CD4-positive, alpha-beta T cell treated with Interleukin-15 for 4 hours (primary cell): ENCODE results near the gene ADAMTSL2.
"Not testable (repeated sequence)": the region's sequence is repeated elsewhere in the genome, so short reads cannot be mapped to it uniquely, and the experiment has no call there.

Source experiments
- DNase-seq: peaks from one replicate; pipeline ENCODE4 v3.0.0-alpha.2; 2020; ENCODE audit warnings: low spot score

The ADAMTSL2 gene

GRCh38 chr9:133558191-133559126, 24.0 kb downstream of the ADAMTSL2 start:
- DNase-seq, result no peak

- no peak for DNase-seq
Observed at GRCh38 chr9:133560311-133560710, 25.8 kb downstream of the ADAMTSL2 start.

- no peak for DNase-seq
Observed at GRCh38 chr9:133560944-133561343, 26.4 kb downstream of the ADAMTSL2 start.

- DNase-seq, result no peak
Observed at GRCh38 chr9:133561976-133562554, 27.6 kb downstream of the ADAMTSL2 start.

GRCh38 chr9:133562611-133563290, 28.2 kb downstream of the ADAMTSL2 start:
- DNase-seq, result no peak

GRCh38 chr9:133563291-133563796, 28.8 kb downstream of the ADAMTSL2 start:
- no peak for DNase-seq

GRCh38 chr9:133563814-133564213, 29.3 kb downstream of the ADAMTSL2 start:
- DNase-seq, result not testable (repeated sequence)

- DNase-seq, result no peak
Observed at GRCh38 chr9:133564451-133565116, 30.1 kb downstream of the ADAMTSL2 start.

GRCh38 chr9:133566382-133566781, 31.9 kb downstream of the ADAMTSL2 start:
- DNase-seq, result no peak

GRCh38 chr9:133566817-133567216, 32.3 kb downstream of the ADAMTSL2 start:
- DNase-seq, result no peak

- DNase-seq, result no peak
Observed at GRCh38 chr9:133568186-133568585, 33.7 kb downstream of the ADAMTSL2 start.

- no peak for DNase-seq
Observed at GRCh38 chr9:133569121-133569785, 34.7 kb downstream of the ADAMTSL2 start.

- no peak for DNase-seq
Observed at GRCh38 chr9:133569891-133570690, 35.6 kb downstream of the ADAMTSL2 start.

GRCh38 chr9:133570691-133571080, 36.2 kb downstream of the ADAMTSL2 start:
- no peak for DNase-seq

- no peak for DNase-seq
Observed at GRCh38 chr9:133571391-133571890, 36.9 kb downstream of the ADAMTSL2 start.

GRCh38 chr9:133571896-133572595, 37.5 kb downstream of the ADAMTSL2 start:
- DNase-seq, result no peak

- no peak for DNase-seq
Observed at GRCh38 chr9:133572821-133573361, 38.4 kb downstream of the ADAMTSL2 start.

- no peak for DNase-seq
Observed at GRCh38 chr9:133573791-133574515, 39.4 kb downstream of the ADAMTSL2 start.

- DNase-seq, result no peak
Observed at GRCh38 chr9:133574771-133575170, 40.3 kb downstream of the ADAMTSL2 start.
